ENCODE measurements around the gene KLHL3. TPM values are rescaled to one million over a fixed set of nuclear protein-coding genes. Genes with fewer than 3 reads are reported as not detected.

The KLHL3 gene
- total RNA-seq, 1 experiment from 2014 or later, result 2.9 TPM

GRCh38 chr5:137570070-137570469 is 165.8 kb downstream of the KLHL3 start:
- DNase-seq (no peak), ATAC-seq (no peak)
- Histone ChIP-seq H3K4me2 (ENCODE audit: low read length) (no peak overlapping the region), H3K9me2 (replicated peaks; ENCODE audit: low read length) (no peaks in the 10 kb centered on the region), H3K4me1 (ENCODE audit: insufficient read depth, low read length) (peaks cover 19% of the 10 kb centered on the region), H2AFZ (ENCODE audit: low read length) (no peak overlapping the region), H3K4me3 (ENCODE audit: low read length) (no peak overlapping the region), H3K9ac (ENCODE audit: low read length) (no peak overlapping the region), H3K79me2 (ENCODE audit: low read length) (no peaks in the 10 kb centered on the region), H3F3A (ENCODE audit: low read length, unreplicated experiment) (no peaks in the 10 kb centered on the region), H3K36me3 (ENCODE audit: low read depth, low read length) (no peaks in the 10 kb centered on the region), H4K20me1 (ENCODE audit: low read length) (no peaks in the 10 kb centered on the region), H3K27me3 (ENCODE audit: low read length) (no peaks in the 10 kb centered on the region), H3K27ac (ENCODE audit: low read length) (no peak overlapping the region), H3K9me3 (ENCODE audit: low read length) (no peaks in the 10 kb centered on the region)
- intact Hi-C loops (cut with micrococcal nuclease), result no loop called here
- ChIA-PET CTCF (no interaction called here), POLR2A (ENCODE audit: unreplicated experiment) (no interaction called here)
- TF ChIP-seq EZH2 (IDR thresholded peaks at IDR 0.05; ENCODE audit: low read length, unreplicated experiment) (no peak), EZH2phosphoT487 (IDR thresholded peaks at IDR 0.05; ENCODE audit: borderline replicate concordance, low read length) (no peak), CTCF (conservative IDR thresholded peaks at IDR 0.05; ENCODE audit: low read depth, low read length) (no peak)
- no TSS peak for BruUV-seq (replicated peaks)

Small RNA genes within 50 kb of the gene (microRNA-seq; reads per million reads assigned to microRNA genes)
- 177 reads per million, percentile 69 among the genes with 10 or more reads in this experiment for gene MIR874 (ENCODE audit: unreplicated experiment)

Other genes starting within 250 kb of the KLHL3 start
- 8.2 and 9.8 TPM in 2 replicates for gene SPOCK1, start 236.8 kb downstream of the KLHL3 start, total RNA-seq (2014; rRNA removed)
- gene HNRNPA0, start 18.3 kb upstream of the KLHL3 start, total RNA-seq (2014; rRNA removed), result 13.0 and 14.9 TPM in 2 replicates
- not detected in 2 replicates for gene MYOT, start 131.8 kb upstream of the KLHL3 start, total RNA-seq (2014; rRNA removed)
- gene PKD2L2, start 153.4 kb upstream of the KLHL3 start, total RNA-seq (2014; rRNA removed), result not detected in 2 replicates

Data from PC-3 (cell line).